ENCODE measurements around the gene BAD. TPM values are rescaled to one million over a fixed set of nuclear protein-coding genes. Genes with fewer than 3 reads are reported as not detected.

The BAD gene
- total and polyA plus RNA-seq, 2 of the 13 experiments (the other 11 are each of a cell fraction or from before 2014, with no cell fraction given): 17.9 to 28.5 TPM

DNA sequence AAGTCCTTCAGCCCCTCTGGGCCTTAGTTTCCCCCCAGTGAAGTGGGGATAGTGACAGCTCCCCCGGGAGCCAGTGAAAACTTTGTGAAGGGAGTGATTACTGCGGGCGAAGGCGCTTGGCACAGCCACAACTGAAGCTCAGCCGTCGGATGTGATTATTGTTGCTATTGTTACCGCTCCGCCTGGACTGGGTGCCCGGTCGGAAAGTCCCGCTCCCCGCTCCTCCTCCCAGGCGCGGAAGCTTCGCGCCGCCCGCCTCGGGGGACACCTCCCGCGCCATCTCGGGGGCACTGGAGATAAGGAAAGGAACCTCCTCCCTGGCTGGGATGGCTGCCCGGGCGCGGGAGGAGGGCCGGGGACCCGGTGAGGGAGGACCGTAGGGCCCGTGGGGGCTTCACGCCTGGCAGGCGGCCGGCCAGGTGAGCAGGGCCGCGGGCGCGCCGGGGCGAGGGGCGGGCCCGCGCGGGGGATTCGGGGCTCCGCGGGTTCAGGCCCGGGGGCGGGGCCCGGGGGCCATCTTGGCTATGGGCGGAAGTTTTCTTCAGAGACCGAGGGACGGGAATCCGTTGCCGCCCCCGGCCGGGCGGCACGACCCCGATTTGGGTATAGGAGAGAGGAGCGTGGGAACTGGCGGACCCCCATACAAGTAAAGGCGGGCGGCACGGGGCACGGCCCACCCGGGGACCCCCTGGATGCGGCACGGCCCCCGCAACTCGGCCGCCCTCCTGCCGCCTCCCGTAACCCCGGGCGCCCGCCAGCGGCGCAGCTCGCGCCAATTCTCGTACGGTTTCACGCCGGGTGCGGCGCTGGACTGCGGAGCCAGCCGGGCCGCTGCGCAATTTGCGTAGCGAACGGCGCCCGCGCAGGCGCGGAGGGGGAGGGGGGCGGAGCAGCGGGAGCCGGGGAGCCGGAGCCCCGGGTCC, 758 bp upstream of the BAD start, which contains the start of gene GPR137 (continued):
- TF ChIP-seq PCBP2 (optimal IDR thresholded peaks at IDR 0.05; ENCODE audit: low read depth, low read length, poor library complexity, severe bottlenecking) (no peak), XBP1 (CRISPR knock-in tag; IDR thresholded peaks at IDR 0.05) (no peak), MAZ (IDR thresholded peaks at IDR 0.05; ENCODE audit: borderline replicate concordance, low read depth, low read length) (no peak; the same call in 1 of the 2 replicates), MAZ (CRISPR knock-in tag; IDR thresholded peaks at IDR 0.05; ENCODE audit: low read depth) (no peak), ELF1 (CRISPR knock-in tag; IDR thresholded peaks at IDR 0.05) (peak; percentile 81), EEA1 (CRISPR knock-in tag; IDR thresholded peaks at IDR 0.05; ENCODE audit: borderline replicate concordance) (no peak), HDAC2 (CRISPR knock-in tag; IDR thresholded peaks at IDR 0.05) (no peak), ZNF333 (CRISPR knock-in tag; IDR thresholded peaks at IDR 0.05; ENCODE audit: borderline replicate concordance) (no peak; the same call in 1 of the 2 replicates), NFKB2 (CRISPR knock-in tag; IDR thresholded peaks at IDR 0.05; ENCODE audit: borderline replicate concordance) (no peak), BRCA1 (CRISPR knock-in tag; IDR thresholded peaks at IDR 0.05) (no peak), ZNF878 (CRISPR knock-in tag; IDR thresholded peaks at IDR 0.05) (no peak), ZNF296 (CRISPR knock-in tag; conservative IDR thresholded peaks at IDR 0.05) (no peak), ZNF264 (CRISPR knock-in tag; IDR thresholded peaks at IDR 0.05) (no peak), NFIC (IDR thresholded peaks at IDR 0.05; ENCODE audit: low read length) (no peak), ZNF709 (CRISPR knock-in tag; IDR thresholded peaks at IDR 0.05) (no peak), FIP1L1 (IDR thresholded peaks at IDR 0.05; ENCODE audit: borderline replicate concordance, insufficient read depth, low read depth, low read length) (no peak), SATB2 (CRISPR knock-in tag; IDR thresholded peaks at IDR 0.05) (no peak), CEBPB (IDR thresholded peaks at IDR 0.05; ENCODE audit: borderline replicate concordance, low read depth, low read length) (no peak), TGIF2 (CRISPR knock-in tag; IDR thresholded peaks at IDR 0.05) (no peak; the same call in 1 of the 2 replicates), MZF1 (CRISPR knock-in tag; IDR thresholded peaks at IDR 0.05; ENCODE audit: borderline replicate concordance) (no peak), KLF9 (CRISPR knock-in tag; IDR thresholded peaks at IDR 0.05; ENCODE audit: low read depth) (no peak), FOXO1 (CRISPR knock-in tag; IDR thresholded peaks at IDR 0.05) (no peak), CHD2 (IDR thresholded peaks at IDR 0.05; ENCODE audit: low read depth, low read length) (no peak), RARG (CRISPR knock-in tag; IDR thresholded peaks at IDR 0.05; ENCODE audit: low read depth) (no peak), ZNF441 (CRISPR knock-in tag; IDR thresholded peaks at IDR 0.05; ENCODE audit: borderline replicate concordance) (no peak; the same call in 1 of the 2 replicates)
- TF ChIP-seq, protein P1, sequence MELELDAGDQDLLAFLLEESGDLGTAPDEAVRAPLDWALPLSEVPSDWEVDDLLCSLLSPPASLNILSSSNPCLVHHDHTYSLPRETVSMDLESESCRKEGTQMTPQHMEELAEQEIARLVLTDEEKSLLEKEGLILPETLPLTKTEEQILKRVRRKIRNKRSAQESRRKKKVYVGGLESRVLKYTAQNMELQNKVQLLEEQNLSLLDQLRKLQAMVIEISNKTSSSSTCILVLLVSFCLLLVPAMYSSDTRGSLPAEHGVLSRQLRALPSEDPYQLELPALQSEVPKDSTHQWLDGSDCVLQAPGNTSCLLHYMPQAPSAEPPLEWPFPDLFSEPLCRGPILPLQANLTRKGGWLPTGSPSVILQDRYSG (CRISPR knock-in tag; IDR thresholded peaks at IDR 0.05): no peak
- TF ChIP-seq, protein P2, sequence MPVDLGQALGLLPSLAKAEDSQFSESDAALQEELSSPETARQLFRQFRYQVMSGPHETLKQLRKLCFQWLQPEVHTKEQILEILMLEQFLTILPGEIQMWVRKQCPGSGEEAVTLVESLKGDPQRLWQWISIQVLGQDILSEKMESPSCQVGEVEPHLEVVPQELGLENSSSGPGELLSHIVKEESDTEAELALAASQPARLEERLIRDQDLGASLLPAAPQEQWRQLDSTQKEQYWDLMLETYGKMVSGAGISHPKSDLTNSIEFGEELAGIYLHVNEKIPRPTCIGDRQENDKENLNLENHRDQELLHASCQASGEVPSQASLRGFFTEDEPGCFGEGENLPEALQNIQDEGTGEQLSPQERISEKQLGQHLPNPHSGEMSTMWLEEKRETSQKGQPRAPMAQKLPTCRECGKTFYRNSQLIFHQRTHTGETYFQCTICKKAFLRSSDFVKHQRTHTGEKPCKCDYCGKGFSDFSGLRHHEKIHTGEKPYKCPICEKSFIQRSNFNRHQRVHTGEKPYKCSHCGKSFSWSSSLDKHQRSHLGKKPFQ (CRISPR knock-in tag; IDR thresholded peaks at IDR 0.05; ENCODE audit: insufficient replicate concordance): no peak
- TF ChIP-seq, protein P3, sequence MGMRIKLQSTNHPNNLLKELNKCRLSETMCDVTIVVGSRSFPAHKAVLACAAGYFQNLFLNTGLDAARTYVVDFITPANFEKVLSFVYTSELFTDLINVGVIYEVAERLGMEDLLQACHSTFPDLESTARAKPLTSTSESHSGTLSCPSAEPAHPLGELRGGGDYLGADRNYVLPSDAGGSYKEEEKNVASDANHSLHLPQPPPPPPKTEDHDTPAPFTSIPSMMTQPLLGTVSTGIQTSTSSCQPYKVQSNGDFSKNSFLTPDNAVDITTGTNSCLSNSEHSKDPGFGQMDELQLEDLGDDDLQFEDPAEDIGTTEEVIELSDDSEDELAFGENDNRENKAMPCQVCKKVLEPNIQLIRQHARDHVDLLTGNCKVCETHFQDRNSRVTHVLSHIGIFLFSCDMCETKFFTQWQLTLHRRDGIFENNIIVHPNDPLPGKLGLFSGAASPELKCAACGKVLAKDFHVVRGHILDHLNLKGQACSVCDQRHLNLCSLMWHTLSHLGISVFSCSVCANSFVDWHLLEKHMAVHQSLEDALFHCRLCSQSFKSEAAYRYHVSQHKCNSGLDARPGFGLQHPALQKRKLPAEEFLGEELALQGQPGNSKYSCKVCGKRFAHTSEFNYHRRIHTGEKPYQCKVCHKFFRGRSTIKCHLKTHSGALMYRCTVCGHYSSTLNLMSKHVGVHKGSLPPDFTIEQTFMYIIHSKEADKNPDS (CRISPR knock-in tag; IDR thresholded peaks at IDR 0.05): no peak
